Effector memory CD4-positive, alpha-beta T cell (primary cell): ENCODE data around the gene LDLRAD3.

ENCODE experiments used
- DNase-seq, 3 donors: peaks; one replicate each; pipeline ENCODE4 v3.0.0-alpha.2; 2020
- H3K27ac ChIP-seq: 2 replicates; pipeline ENCODE4 v1.7.0; 2013; ENCODE audit warnings: mild to moderate bottlenecking, low read length, moderate library complexity; ENCODE audit not compliant: insufficient read depth, poor library complexity, severe bottlenecking
- H3K27me3 ChIP-seq: replicated peaks from 2 replicates; pipeline ENCODE4 v1.7.0; 2013; ENCODE audit warnings: mild to moderate bottlenecking, low read length; ENCODE audit not compliant: insufficient read depth, control insufficient read depth, poor library complexity, severe bottlenecking
- H3K36me3 ChIP-seq: 2 replicates; pipeline ENCODE4 v1.7.0; 2013; ENCODE audit warnings: mild to moderate bottlenecking, low read length, moderate library complexity; ENCODE audit not compliant: control insufficient read depth, insufficient read depth
- H3K4me1 ChIP-seq: 2 replicates; pipeline ENCODE4 v1.7.0; 2013; ENCODE audit warnings: low read length, mild to moderate bottlenecking; ENCODE audit not compliant: control insufficient read depth, insufficient read depth, poor library complexity, severe bottlenecking
- H3K4me3 ChIP-seq: 2 replicates; pipeline ENCODE4 v1.7.0; 2013; ENCODE audit warnings: low read length, low read depth, mild to moderate bottlenecking; ENCODE audit not compliant: insufficient read depth, poor library complexity, severe bottlenecking
- H3K9me3 ChIP-seq: 2 replicates; pipeline ENCODE4 v1.7.0; 2013; ENCODE audit warnings: mild to moderate bottlenecking, low read length, moderate library complexity; ENCODE audit not compliant: control insufficient read depth

LDLRAD3 gene

GRCh38 chr11:35969089-35970042, 25.5 kb downstream of the LDLRAD3 start:
- Histone ChIP-seq H3K36me3 (no peaks in the 10 kb centered on the region), H3K27me3 (no peaks in the 10 kb centered on the region), H3K4me1 (no peaks in the 10 kb centered on the region), H3K4me3 (no peak overlapping the region), H3K27ac (no peak overlapping the region), H3K9me3 (no peaks in the 10 kb centered on the region)
- DNase-seq: no peak

- no peaks in the 10 kb centered on the region for H3K36me3 ChIP-seq
- no peaks in the 10 kb centered on the region for H3K27me3 ChIP-seq
- H3K9me3 ChIP-seq: no peaks in the 10 kb centered on the region
- no peak for DNase-seq
- no peaks in the 10 kb centered on the region for H3K4me1 ChIP-seq
- no peak overlapping the region for H3K27ac ChIP-seq
- no peak overlapping the region for H3K4me3 ChIP-seq
These were observed 26.6 kb downstream of the LDLRAD3 start for GRCh38 chr11:35970445-35970844.

DNA sequence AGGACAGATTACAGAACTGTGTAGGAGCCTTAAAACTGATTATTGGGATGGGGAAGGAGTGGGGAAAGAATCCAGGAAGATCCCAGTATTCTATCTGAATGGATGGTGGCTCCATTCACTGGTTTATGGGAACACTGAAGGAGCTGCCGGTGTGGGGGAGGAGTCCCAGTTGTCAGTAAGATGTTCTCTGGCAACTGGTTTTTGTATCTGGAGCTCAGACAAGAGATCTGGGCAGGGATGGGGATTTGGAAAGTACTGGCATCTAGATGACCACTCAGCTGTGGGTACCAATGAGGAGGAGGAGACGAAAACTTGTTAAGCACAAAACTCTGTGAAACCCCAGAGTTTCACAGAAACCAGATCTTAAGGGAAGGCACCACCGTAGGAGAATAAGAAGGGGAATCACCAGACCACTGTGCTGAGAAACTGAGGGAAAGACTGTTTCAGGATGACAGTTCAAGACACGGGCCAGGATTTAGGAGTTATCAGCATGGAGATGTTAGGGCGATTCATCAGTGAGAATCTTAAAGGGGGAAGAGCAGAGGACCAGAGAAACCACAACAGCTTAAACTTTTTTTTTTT, 28.1 kb downstream of the LDLRAD3 start:
- Histone ChIP-seq H3K27me3 (no peaks in the 10 kb centered on the region), H3K27ac (no peak overlapping the region), H3K4me1 (no peaks in the 10 kb centered on the region), H3K36me3 (no peaks in the 10 kb centered on the region), H3K4me3 (no peak overlapping the region), H3K9me3 (no peaks in the 10 kb centered on the region)
- no peak for DNase-seq

- Histone ChIP-seq H3K4me3 (no peak overlapping the region), H3K4me1 (no peaks in the 10 kb centered on the region), H3K9me3 (no peaks in the 10 kb centered on the region), H3K27ac (no peak overlapping the region), H3K36me3 (no peaks in the 10 kb centered on the region), H3K27me3 (no peaks in the 10 kb centered on the region)
- DNase-seq: no peak
These were observed 31.2 kb downstream of the LDLRAD3 start for GRCh38 chr11:35974882-35975589.

DNA sequence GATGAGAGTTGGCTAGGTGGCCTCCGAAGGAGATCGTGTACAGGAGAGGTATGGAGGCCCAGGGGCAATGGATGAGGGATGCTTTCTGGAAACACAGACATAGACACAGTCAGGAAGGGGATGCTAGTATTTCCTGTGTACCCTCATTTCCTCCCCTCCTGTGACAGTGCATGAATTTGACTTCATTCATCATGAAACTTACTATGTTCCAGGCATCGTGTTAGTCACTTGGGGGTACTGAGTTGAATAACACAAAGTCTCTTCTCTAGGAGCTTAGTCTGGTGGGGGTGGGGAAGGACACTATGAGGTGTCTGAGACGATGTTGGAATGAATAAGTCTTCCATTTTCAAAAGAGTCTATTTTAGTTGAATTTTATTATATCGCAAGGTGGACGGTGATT, 32.6 kb downstream of the LDLRAD3 start:
- DNase-seq: no peak
- H3K36me3 ChIP-seq: no peaks in the 10 kb centered on the region
- H3K27me3 ChIP-seq: no peaks in the 10 kb centered on the region
- H3K9me3 ChIP-seq: no peaks in the 10 kb centered on the region
- H3K4me1 ChIP-seq: no peaks in the 10 kb centered on the region
- no peak overlapping the region for H3K27ac ChIP-seq
- H3K4me3 ChIP-seq: no peak overlapping the region

GRCh38 chr11:35978183-35978582, 34.3 kb downstream of the LDLRAD3 start:
- Histone ChIP-seq H3K36me3 (no peaks in the 10 kb centered on the region), H3K27me3 (no peaks in the 10 kb centered on the region), H3K4me3 (no peak overlapping the region), H3K9me3 (no peaks in the 10 kb centered on the region), H3K4me1 (no peaks in the 10 kb centered on the region), H3K27ac (no peak overlapping the region)
- DNase-seq: no peak

DNA sequence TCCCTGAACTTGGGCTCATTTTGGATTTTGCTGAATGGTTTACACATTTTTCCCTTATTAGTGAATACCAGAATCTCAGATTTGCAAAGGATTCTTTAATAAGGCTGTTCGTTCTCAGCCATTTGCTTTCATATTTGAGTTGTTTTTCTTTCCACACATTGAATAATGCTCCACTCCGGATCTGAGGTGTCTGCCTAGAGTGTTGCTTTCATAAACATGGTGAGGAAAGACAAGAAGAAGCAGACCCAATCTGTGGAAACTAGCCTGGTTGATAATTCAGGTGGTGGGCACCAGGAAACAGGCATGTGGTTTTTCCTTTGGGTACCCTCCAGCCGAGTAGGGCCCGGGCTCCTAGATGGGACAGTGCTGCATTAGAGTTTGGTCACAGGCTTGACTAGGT, 35.0 kb downstream of the LDLRAD3 start:
- no peak for DNase-seq
- Histone ChIP-seq H3K4me1 (no peaks in the 10 kb centered on the region), H3K4me3 (no peak overlapping the region), H3K9me3 (no peaks in the 10 kb centered on the region), H3K27ac (no peak overlapping the region), H3K27me3 (no peaks in the 10 kb centered on the region), H3K36me3 (no peaks in the 10 kb centered on the region)

DNA sequence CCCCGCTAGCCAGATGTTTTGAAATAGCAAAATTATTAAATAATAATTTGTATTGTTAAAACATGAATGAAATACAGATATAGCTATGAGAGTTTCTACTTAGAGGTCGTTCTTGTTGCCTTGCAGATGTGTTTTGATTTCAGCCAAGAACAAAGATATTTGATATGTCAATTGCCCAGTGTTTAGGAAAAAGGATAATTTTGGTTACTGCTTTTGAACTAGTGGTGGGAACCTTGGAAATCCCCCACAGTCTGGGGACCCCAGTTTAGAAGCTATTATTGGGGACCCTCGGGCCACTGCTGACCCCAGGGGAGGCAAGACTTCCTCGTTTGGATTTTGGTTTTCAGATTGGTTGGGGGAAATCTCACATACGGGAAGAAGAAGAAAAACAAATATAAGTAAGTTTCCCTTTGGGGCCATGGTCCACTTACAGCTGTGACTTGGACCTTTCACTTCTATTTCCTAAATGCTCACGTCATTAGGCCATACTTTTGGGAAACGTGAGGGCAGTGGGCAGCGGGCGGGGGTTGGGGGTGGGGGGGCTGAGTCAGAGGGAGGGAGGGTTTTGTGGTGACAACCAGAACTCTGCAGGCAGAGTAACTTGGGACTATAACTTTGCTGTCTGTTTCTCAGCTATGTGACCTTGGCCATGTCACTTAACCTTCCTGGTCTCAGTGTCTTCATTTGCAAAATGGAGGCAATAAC, 37.0 kb downstream of the LDLRAD3 start:
- no peak for DNase-seq
- Histone ChIP-seq H3K27ac (no peak overlapping the region), H3K9me3 (no peaks in the 10 kb centered on the region), H3K4me1 (no peaks in the 10 kb centered on the region), H3K4me3 (no peak overlapping the region), H3K27me3 (no peaks in the 10 kb centered on the region), H3K36me3 (no peaks in the 10 kb centered on the region)

DNA sequence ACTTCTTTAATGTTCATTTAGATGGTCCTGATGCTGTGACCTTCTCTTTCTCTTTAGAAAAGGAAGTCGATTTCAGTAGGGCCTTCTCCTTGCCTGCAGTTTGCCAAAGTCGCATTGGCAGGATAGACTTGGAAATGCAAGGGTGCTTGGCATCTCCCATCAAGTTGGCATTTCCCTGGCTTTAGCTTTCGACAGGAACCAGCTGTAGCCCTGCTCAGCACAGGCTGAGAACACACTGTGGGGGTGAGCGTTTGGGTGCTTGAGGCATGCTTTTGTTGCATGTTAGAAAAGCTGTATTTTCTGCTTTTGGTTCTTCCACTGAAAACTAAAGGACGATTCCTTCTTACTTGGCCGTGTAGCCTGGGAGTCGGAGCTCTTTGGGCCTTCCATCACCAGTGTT, 37.7 kb downstream of the LDLRAD3 start:
- no peak overlapping the region for H3K4me3 ChIP-seq
- DNase-seq: no peak
- no peaks in the 10 kb centered on the region for H3K27me3 ChIP-seq
- no peaks in the 10 kb centered on the region for H3K4me1 ChIP-seq
- H3K27ac ChIP-seq: no peak overlapping the region
- H3K36me3 ChIP-seq: no peaks in the 10 kb centered on the region
- H3K9me3 ChIP-seq: no peaks in the 10 kb centered on the region
